Kidney (tissue), 14 donors: ENCODE data around the gene HOGA1. TPM values are rescaled to one million over a fixed set of nuclear protein-coding genes. Genes with fewer than 3 reads are reported as not detected.

ENCODE experiments used
- DNase-seq, 5 donors: peaks; one replicate each; pipeline ENCODE4 v3.0.0-alpha.2; 2013 to 2020
- FAIRE-seq: peaks from 2 replicates; lab custom pipeline; 2012; peaks lifted over from hg19 to GRCh38; lab: Jason Lieb, UNC
- H3K27ac ChIP-seq, 2 donors: one replicate each; pipeline ENCODE4 v1.7.0; 2013; ENCODE audit warnings: low read depth in 2 of 2, low read length in 2 of 2, inconsistent platforms in 1 of 2
- H3K27me3 ChIP-seq: one replicate; pipeline ENCODE4 v1.7.1; 2013; ENCODE audit warnings: low read length, inconsistent platforms; ENCODE audit not compliant: control insufficient read depth, insufficient read depth
- H3K36me3 ChIP-seq, 3 donors: one replicate each; pipeline versions ENCODE4 v1.7.0 to v1.7.1; 2013; ENCODE audit warnings: low read length in 3 of 3, control low read depth in 1 of 3, inconsistent platforms in 1 of 3; ENCODE audit not compliant: insufficient read depth in 3 of 3, control insufficient read depth in 2 of 3
- H3K4me1 ChIP-seq, 3 donors: one replicate each; pipeline versions ENCODE4 v1.7.0 to v1.7.1; 2013; ENCODE audit warnings: low read length in 3 of 3, inconsistent platforms in 1 of 3, low read depth in 1 of 3; ENCODE audit not compliant: control insufficient read depth in 2 of 3, insufficient read depth in 2 of 3
- H3K4me3 ChIP-seq, 3 donors: one replicate each; pipeline versions ENCODE4 v1.7.0 to v1.8.1; 2013; ENCODE audit warnings: low read length in 3 of 3, control low read depth in 1 of 3, inconsistent platforms in 1 of 3
- H3K9ac ChIP-seq, 3 donors: one replicate each; pipeline versions ENCODE4 v1.7.0 to v1.7.1; 2013; ENCODE audit warnings: low read length in 3 of 3, control low read depth in 1 of 3, inconsistent platforms in 1 of 3
- H3K9me3 ChIP-seq, 3 donors: one replicate each; pipeline versions ENCODE4 v1.7.0 to v1.7.1; 2013; ENCODE audit warnings: low read length in 3 of 3, control low read depth in 1 of 3, inconsistent platforms in 1 of 3; ENCODE audit not compliant: control insufficient read depth in 2 of 3, insufficient read depth in 1 of 3
- intact Hi-C: fragments of 100-400 bp; cut with DNase I; formaldehyde crosslinking; loops from one replicate; pipeline ENCODE4 v1.11.1; 2022
- polyA plus RNA-seq: library from polyadenylated mRNA; stranded (reverse); fragments of 350-450 nt; fragmentation: Illumina TruSeq; extraction: RNeasy Lipid Tissue Mini Kit (QIAGEN cat#74804); gene quantifications from one replicate; pipeline ENCODE4 v1.2.3, GENCODE V29; 2014; ENCODE audit warnings: low read depth, low replicate concordance; ENCODE audit not compliant: insufficient read depth
- total RNA-seq: library from RNA; stranded (reverse); fragmentation: NEBNext Ultra II Directional; extraction: Animal tissue kit (Norgen Biotek cat#: 25700); gene quantifications from one replicate; pipeline ENCODE4 v1.2.1, GENCODE V29; 2021
- TF ChIP-seq, protein P1 (sequence below): IDR thresholded peaks from 3 replicates; pipeline ENCODE4 v1.5.1; 2012; ENCODE audit warnings: mild to moderate bottlenecking, moderate library complexity, borderline replicate concordance; ENCODE audit not compliant: insufficient read depth; ENCODE audit errors: extremely low read depth
- donor health status: control.
- donor health status: control.
- donor health status: control.
- donor health status: control.
- donor health status: control.
- donor health status: DM: yes; HTN: yes; CAD: no.
- donor health status: Normal renal cell carcinoma (clear cell type).

The HOGA1 gene
- total and polyA plus RNA-seq, 2 donors from 2014 or later = 28.8 to 100 TPM

DNA sequence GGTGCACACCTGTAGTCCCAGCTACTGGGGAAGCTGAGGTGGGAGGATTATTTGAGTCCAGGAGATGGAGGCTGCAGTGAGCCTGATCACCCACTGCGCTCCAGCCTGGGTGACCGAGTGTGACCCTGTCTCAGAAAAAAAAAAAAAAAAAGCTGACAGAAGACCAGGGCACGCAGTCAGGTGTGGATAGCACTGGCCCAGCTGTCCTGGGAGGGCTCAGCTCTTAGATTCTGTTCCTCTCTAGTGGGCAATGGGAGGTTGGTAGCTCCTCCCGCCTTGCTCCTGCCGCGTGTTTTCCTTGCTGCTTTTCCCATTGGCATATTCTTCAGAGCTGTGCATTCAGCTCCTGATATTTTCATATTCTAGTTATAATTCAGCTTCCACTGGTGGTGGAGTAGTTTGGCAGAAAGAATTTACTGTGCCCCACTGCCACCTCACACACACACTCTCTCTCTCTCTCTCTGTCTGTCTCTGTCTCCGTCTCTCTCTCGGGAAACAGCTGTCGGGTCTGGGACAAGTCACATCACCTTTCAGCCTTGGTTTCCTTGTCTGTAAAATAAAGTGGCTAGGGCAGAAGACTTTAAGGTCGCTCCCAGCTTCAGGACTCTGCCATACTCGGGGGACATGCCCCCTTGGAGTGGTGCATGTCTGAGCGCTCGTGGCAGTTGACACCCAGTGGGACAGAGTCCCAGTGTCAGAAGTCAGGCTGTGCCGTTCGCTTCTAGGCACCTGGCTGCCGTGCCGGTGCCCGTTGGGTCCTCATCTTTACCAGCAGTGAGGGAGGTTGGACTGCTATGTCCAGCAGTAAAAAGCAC, 37.5 kb upstream of the HOGA1 start:
- Histone ChIP-seq H3K27ac (peak overlapping the region in 1 of 2 donors; percentile 22), H3K9ac (peak overlapping the region in 1 of 3 donors; percentile 69), H3K9me3 (no peaks in the 10 kb centered on the region), H3K36me3 (no peaks in the 10 kb centered on the region), H3K4me3 (peak overlapping the region in 1 of 3 donors; percentile 25), H3K4me1 (peaks cover 0 to 22% (median 14%) of the 10 kb centered on the region in 3 donors), H3K27me3 (no peaks in the 10 kb centered on the region)
- no peak for FAIRE-seq
- TF ChIP-seq, protein P1, sequence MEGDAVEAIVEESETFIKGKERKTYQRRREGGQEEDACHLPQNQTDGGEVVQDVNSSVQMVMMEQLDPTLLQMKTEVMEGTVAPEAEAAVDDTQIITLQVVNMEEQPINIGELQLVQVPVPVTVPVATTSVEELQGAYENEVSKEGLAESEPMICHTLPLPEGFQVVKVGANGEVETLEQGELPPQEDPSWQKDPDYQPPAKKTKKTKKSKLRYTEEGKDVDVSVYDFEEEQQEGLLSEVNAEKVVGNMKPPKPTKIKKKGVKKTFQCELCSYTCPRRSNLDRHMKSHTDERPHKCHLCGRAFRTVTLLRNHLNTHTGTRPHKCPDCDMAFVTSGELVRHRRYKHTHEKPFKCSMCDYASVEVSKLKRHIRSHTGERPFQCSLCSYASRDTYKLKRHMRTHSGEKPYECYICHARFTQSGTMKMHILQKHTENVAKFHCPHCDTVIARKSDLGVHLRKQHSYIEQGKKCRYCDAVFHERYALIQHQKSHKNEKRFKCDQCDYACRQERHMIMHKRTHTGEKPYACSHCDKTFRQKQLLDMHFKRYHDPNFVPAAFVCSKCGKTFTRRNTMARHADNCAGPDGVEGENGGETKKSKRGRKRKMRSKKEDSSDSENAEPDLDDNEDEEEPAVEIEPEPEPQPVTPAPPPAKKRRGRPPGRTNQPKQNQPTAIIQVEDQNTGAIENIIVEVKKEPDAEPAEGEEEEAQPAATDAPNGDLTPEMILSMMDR = no peak
- DNase-seq = peak in 3 of 5 donors; percentile 44 to 69 (median 61)
- intact Hi-C loops = no loop called here

DNA sequence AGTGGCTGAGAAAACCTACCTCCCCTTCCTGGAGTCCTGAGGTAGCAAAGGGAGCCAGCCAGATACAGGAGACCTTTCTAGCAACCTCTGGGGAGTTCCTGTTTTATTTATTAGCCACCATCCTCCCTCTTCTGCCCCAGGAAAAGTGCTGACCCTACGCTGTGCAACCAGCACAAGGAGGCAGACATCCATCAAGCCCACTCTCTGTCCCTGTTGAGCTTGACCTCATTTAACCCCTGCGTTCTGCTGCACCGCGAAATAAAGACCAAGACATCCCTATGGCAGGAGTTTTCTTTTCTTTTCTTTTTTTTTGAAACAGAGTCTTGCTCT, 37.0 kb upstream of the HOGA1 start:
- Histone ChIP-seq H3K9me3 (no peaks in the 10 kb centered on the region), H3K4me3 (no peak overlapping the region), H3K4me1 (peaks cover 0 to 22% (median 11%) of the 10 kb centered on the region in 3 donors), H3K27me3 (no peaks in the 10 kb centered on the region), H3K9ac (peak overlapping the region in 1 of 3 donors; percentile 69), H3K36me3 (no peaks in the 10 kb centered on the region), H3K27ac (peak overlapping the region in 1 of 2 donors; percentile 22)
- DNase-seq (peak in 2 of 5 donors; percentile 36 to 45), FAIRE-seq (no peak)
- TF ChIP-seq, protein P1 = no peak
- intact Hi-C loops = no loop called here

DNA sequence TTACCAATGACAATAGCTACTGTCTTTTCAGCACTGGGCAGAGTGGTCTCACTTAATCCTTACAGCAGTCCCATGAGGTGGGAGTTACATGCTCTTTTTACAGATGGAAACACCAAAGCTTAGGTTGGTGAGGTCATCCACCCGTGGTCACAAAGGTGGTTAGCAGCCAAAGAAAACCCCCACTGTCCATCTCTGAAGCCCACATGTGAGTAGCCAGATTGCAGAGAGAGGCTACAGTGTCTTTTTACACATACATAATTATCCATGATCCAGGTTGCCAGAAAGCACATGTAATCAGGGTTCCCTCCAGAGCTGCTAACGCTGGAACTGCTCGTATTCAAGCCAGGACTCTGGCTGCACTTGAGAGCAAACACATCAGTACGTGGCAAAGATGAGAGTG, 36.2 kb upstream of the HOGA1 start:
- H3K9me3 ChIP-seq = no peaks in the 10 kb centered on the region
- DNase-seq (peak in 1 of 5 donors; percentile 27), FAIRE-seq (no peak)
- H3K4me3 ChIP-seq = no peak overlapping the region
- no peaks in the 10 kb centered on the region for H3K27me3 ChIP-seq
- no peaks in the 10 kb centered on the region for H3K36me3 ChIP-seq
- peaks cover 0 to 18% (median 8%) of the 10 kb centered on the region in 3 donors for H3K4me1 ChIP-seq
- no peak overlapping the region for H3K9ac ChIP-seq
- TF ChIP-seq, protein P1 = no peak
- no peak overlapping the region for H3K27ac ChIP-seq
- intact Hi-C loops = no loop called here
